Upper lobe of left lung (tissue), 4 donors: ENCODE results near the gene ATF1.

Experiments
- POLR2A ChIP-seq, 4 donors: fragments of 450-650 bp; IDR thresholded peaks; one replicate each; pipeline ENCODE4 v1.5.1; 2016 to 2017; ENCODE audit warnings: antibody characterized with exemption in 4 of 4, mild to moderate bottlenecking in 2 of 4
- TF ChIP-seq, protein P1 (sequence below), 6 experiments: fragments of 450-650 bp in 4 of 6; fragments of 200-600 bp in 2 of 6; sonication (generic) in 2 of 6; IDR thresholded peaks; one replicate each; pipeline ENCODE4 v1.5.1; 2016 to 2019; ENCODE audit warnings: antibody characterized with exemption in 6 of 6

DNA sequence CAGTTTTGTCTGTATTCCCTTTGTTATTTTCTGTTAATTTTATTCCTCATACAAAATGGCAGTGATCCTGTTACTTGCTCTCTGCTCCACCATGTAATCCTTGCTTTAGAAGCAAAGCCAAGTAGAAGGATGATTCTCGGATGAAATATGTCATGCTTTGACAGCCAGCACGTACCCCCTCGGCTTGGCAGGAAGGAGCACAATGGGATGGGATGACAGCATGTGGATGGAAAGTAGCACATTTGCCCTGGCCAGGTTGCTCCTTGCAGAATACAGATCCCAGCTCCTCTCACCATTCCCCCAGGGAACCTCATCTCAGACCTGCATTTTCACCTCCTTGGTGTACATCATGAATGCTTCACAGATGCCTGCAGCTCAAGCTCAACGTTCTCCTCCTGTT, 35.1 kb upstream of the ATF1 start:
- TF ChIP-seq, protein P1, sequence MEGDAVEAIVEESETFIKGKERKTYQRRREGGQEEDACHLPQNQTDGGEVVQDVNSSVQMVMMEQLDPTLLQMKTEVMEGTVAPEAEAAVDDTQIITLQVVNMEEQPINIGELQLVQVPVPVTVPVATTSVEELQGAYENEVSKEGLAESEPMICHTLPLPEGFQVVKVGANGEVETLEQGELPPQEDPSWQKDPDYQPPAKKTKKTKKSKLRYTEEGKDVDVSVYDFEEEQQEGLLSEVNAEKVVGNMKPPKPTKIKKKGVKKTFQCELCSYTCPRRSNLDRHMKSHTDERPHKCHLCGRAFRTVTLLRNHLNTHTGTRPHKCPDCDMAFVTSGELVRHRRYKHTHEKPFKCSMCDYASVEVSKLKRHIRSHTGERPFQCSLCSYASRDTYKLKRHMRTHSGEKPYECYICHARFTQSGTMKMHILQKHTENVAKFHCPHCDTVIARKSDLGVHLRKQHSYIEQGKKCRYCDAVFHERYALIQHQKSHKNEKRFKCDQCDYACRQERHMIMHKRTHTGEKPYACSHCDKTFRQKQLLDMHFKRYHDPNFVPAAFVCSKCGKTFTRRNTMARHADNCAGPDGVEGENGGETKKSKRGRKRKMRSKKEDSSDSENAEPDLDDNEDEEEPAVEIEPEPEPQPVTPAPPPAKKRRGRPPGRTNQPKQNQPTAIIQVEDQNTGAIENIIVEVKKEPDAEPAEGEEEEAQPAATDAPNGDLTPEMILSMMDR (IDR thresholded peaks at IDR 0.05) = no peak
- TF ChIP-seq POLR2A (IDR thresholded peaks at IDR 0.05) = no peak
